Parathyroid adenoma (tissue), 2 donors: ENCODE results near the gene WWTR1.

Experiments used
- H2AFZ ChIP-seq: fragments of 300-600 bp; sonication (generic); one replicate; pipeline ENCODE4 v1.7.0; 2017; ENCODE audit warnings: antibody characterized with exemption, mild to moderate bottlenecking
- H3K27ac ChIP-seq: fragments of 300-600 bp; sonication (generic); one replicate; pipeline ENCODE4 v1.7.0; 2017
- H3K27me3 ChIP-seq: fragments of 300-600 bp; sonication (generic); one replicate; pipeline ENCODE4 v1.7.0; 2017; ENCODE audit warnings: low read length; ENCODE audit not compliant: control insufficient read depth, insufficient read depth
- H3K36me3 ChIP-seq: fragments of 300-600 bp; sonication (generic); one replicate; pipeline ENCODE4 v1.7.0; 2017; ENCODE audit warnings: low read length; ENCODE audit not compliant: control insufficient read depth, insufficient read depth
- H3K4me1 ChIP-seq: fragments of 300-600 bp; sonication (generic); one replicate; pipeline ENCODE4 v1.7.0; 2017; ENCODE audit warnings: control low read depth
- H3K4me2 ChIP-seq: fragments of 300-600 bp; sonication (generic); one replicate; pipeline ENCODE4 v1.7.0; 2017; ENCODE audit warnings: low read length
- H3K4me3 ChIP-seq: fragments of 300-600 bp; sonication (generic); one replicate; pipeline ENCODE4 v1.7.0; 2017; ENCODE audit warnings: low read depth, low read length
- H3K79me2 ChIP-seq: fragments of 300-600 bp; sonication (generic); one replicate; pipeline ENCODE4 v1.7.0; 2017; ENCODE audit warnings: control low read depth
- H3K9ac ChIP-seq: fragments of 300-600 bp; sonication (generic); one replicate; pipeline ENCODE4 v1.7.0; 2017; ENCODE audit warnings: mild to moderate bottlenecking
- H3K9me3 ChIP-seq: fragments of 300-600 bp; sonication (generic); one replicate; pipeline ENCODE4 v1.7.0; 2017; ENCODE audit warnings: low read length; ENCODE audit not compliant: control insufficient read depth
- CTCF ChIP-seq: fragments of 300-600 bp; sonication (generic); IDR thresholded peaks from one replicate; pipeline ENCODE4 v1.7.0; 2017; ENCODE audit warnings: antibody characterized with exemption, mild to moderate bottlenecking
- donor health status: primary hyperparathyroidism.

WWTR1 gene

GRCh38 chr3:149663966-149664365 lies 6.1 kb upstream of the WWTR1 start:
- H3K79me2 ChIP-seq: peaks cover under 1% of the 10 kb centered on the region
- H3K27me3 ChIP-seq: no peaks in the 10 kb centered on the region
- H3K36me3 ChIP-seq: no peaks in the 10 kb centered on the region
- no peak for TF ChIP-seq CTCF
- H3K4me2 ChIP-seq: no peak overlapping the region
- no peaks in the 10 kb centered on the region for H3K9me3 ChIP-seq
- no peaks in the 10 kb centered on the region for H3K4me1 ChIP-seq
- H2AFZ ChIP-seq: no peak overlapping the region
- no peak overlapping the region for H3K4me3 ChIP-seq
- H3K9ac ChIP-seq: no peak overlapping the region
- H3K27ac ChIP-seq: no peak overlapping the region

DNA sequence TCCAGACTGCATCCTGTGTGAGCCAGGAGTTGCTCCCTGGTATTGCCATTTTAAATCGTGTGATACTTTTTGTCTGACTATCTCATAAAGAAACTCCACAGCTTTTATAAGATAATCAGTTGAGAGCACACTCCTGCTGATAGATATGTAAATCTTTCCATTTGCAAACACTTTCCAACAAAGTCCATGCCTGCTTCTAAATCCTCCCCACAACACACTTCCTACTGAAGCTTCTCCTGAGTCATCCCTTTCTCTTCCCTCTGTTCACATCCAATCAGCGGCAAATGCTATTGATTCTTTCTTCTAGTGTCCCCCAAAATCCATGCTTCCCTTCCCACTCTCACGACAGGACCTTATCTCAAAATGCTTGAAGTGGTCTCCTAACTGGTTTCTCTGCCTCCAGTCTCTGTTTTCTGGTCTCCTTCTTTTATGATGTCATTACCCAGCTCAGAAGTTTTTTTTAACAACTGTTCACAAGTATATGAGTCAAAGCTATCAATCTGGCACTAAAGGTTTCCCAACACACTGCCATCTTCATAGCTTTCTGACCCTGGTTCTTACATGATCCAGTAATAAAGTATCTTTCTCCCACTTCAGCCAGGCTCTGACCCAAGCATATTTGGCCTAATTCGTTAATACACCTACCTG lies 4.5 kb upstream of the WWTR1 start:
- Histone ChIP-seq H2AFZ (no peak overlapping the region), H3K27ac (no peak overlapping the region), H3K79me2 (peaks cover 5% of the 10 kb centered on the region), H3K27me3 (no peaks in the 10 kb centered on the region), H3K4me2 (no peak overlapping the region), H3K36me3 (no peaks in the 10 kb centered on the region), H3K4me3 (no peak overlapping the region), H3K9me3 (no peaks in the 10 kb centered on the region), H3K4me1 (no peaks in the 10 kb centered on the region), H3K9ac (no peak overlapping the region)
- TF ChIP-seq CTCF: no peak

- Histone ChIP-seq H3K27ac (no peak overlapping the region), H3K36me3 (no peaks in the 10 kb centered on the region), H3K9ac (no peak overlapping the region), H2AFZ (no peak overlapping the region), H3K27me3 (no peaks in the 10 kb centered on the region), H3K4me2 (no peak overlapping the region), H3K9me3 (no peaks in the 10 kb centered on the region), H3K4me3 (no peak overlapping the region), H3K4me1 (no peaks in the 10 kb centered on the region), H3K79me2 (peaks cover 5% of the 10 kb centered on the region)
- no peak for TF ChIP-seq CTCF
These were observed 2.6 kb upstream of the WWTR1 start for GRCh38 chr3:149660462-149660861.

DNA sequence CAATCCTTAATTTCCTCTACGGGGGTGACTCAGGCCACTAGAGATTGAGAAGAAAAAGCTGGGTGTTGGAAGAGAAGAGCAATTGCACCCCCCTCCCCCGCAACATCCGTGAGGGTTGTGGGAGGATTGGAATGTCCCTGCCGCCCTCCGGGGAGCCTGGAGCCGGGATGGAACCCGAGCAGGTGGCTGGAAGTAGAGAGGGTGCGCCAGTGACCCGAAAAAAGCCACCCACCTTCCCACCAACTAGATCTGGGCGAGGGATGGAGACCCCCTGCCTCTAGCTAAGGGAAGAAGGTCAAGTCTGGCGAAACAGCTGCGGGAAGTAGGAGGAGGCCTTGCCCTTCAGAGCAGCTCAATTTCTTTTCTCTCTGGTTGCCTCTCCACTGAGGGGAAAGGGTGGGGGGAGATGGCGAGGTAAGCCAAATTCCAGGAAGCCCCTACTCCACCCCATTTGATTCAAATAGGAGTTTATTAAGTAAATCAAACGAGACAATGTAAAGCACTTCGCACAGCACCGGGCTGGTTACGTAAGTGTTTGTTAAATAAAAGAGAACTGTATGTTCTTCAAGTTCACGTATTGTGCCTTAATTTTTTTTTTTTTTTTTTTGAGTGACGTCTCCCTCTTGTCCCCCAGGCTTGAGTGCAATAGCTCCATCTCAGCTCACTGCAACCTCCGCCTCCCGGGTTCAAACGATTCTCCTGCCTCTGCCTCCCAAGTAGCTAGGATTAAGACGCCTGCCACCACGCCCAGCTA lies 1.1 kb upstream of the WWTR1 start:
- TF ChIP-seq CTCF: no peak
- Histone ChIP-seq H3K36me3 (no peaks in the 10 kb centered on the region), H3K27ac (peak overlapping the region; percentile 90), H3K4me2 (peak overlapping the region; percentile 94), H3K27me3 (no peaks in the 10 kb centered on the region), H3K79me2 (peaks cover 5% of the 10 kb centered on the region), H3K9me3 (no peaks in the 10 kb centered on the region), H3K4me1 (no peaks in the 10 kb centered on the region), H2AFZ (peak overlapping the region; percentile 87), H3K4me3 (peak overlapping the region; percentile 94), H3K9ac (peak overlapping the region; percentile 24)
